ENCODE measurements around the gene UBL3.

The UBL3 gene

DNA sequence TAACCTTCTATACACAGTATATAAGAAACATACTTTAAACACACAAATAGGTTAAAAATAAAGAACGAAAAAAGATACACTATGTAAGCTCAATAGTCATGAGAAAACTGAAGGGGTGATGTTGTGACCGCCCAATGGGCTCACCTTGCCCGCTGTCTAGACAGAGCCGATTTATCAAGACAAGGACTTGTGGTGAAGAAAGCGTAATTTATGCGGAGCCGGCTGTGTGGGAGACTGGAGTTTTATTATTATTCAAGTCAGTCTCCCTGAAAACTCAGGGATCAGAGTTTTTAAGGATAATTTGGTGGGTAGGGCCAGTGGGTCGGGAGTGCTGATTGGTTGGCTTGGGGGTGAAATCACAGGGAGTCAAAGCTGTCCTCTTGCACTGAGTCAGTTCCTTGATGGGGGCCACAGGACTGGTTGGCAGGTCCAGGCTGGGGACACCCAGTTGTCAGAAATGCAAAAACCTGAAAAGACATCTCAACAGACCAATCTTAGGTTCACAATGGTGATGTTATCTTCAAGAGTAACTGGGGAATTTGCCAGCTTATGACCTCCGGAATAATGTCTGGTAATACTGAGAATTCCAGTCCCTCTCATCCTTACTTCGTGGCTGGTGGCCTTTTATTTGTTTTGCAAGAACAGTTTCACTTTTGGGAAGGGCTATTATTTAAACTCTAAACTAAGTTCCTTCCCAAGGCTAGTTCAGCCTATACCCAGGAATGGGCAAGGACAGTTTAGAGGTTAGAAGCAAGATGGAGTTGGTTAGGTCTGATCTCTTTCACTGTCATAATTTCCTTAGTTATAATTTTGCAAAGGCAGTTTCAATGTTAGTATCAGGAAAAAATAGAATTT lies 96.6 kb downstream of the UBL3 start:
- DNase-seq = no peak

- DNase-seq = no peak
Measured at GRCh38 chr13:29752175-29752574, 98.2 kb downstream of the UBL3 start.

DNA sequence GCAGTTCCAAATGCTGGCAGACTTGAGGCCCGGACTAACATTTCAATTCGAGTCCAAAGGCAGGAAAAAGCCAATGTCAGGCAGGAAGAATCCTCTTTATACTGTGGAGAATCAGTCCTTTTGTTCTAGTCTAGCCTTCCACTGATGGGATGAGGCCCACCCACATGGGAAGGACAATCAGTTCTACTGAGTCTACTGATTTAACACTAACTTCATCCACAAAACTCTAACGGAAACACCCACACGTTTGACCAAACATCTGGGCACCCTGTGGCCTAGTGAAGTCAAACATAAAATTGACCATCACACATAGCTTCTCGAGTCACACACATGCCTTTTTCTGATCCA lies 100.3 kb downstream of the UBL3 start:
- no peak for DNase-seq

GRCh38 chr13:29749401-29750182 lies 100.8 kb downstream of the UBL3 start:
- DNase-seq = peak; percentile 76

- no peak for DNase-seq
Measured at GRCh38 chr13:29748097-29748496, 102.3 kb downstream of the UBL3 start.

GRCh38 chr13:29746148-29746677 lies 104.2 kb downstream of the UBL3 start:
- peak; percentile 5 for DNase-seq

DNA sequence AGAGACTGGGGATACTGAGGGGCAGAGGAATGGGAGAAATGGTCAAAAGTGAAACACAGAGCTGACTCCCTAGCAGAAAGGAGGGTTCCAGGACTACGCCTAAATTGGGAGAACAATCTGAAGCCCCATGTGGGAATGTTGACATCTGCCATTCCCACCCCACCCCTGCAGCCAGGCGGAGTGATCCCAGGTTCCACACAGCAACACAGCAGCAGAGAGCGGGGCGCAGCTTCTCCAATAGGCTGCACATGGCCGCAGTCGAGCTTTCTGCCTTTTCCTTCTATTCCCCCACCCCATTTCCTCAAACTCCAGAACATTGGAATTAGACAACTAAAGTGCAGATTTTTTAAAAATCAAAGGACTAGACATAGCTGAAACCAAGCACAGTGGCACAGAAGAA lies 104.7 kb downstream of the UBL3 start:
- no peak for DNase-seq

- peak; percentile 78 for DNase-seq
Measured at GRCh38 chr13:29743201-29743786, 107.1 kb downstream of the UBL3 start.

GRCh38 chr13:29740961-29741360 lies 109.5 kb downstream of the UBL3 start:
- DNase-seq = no peak

DNA sequence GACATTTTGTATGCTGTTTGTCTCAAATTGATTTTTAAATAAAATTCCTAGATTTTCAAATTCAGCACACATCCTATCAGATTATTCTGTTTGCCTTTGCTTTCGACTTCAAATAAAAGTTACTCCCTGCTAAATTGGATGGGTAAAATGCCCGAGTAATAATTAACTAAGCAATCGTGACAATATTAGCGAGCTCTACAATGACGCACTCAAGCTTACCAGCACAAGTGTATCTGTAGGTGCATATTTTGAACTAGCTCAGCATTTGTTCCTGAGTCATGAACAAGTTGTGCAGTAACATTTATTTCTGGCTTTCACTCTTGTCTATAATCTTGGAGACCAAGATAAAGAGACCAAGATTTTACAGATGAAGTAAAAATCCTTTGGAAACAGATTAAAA lies 113.4 kb downstream of the UBL3 start:
- no peak for DNase-seq

GRCh38 chr13:29733147-29733611 lies 117.2 kb downstream of the UBL3 start:
- DNase-seq = peak; percentile 13

GRCh38 chr13:29730253-29730652 lies 120.2 kb downstream of the UBL3 start:
- DNase-seq = no peak

DNA sequence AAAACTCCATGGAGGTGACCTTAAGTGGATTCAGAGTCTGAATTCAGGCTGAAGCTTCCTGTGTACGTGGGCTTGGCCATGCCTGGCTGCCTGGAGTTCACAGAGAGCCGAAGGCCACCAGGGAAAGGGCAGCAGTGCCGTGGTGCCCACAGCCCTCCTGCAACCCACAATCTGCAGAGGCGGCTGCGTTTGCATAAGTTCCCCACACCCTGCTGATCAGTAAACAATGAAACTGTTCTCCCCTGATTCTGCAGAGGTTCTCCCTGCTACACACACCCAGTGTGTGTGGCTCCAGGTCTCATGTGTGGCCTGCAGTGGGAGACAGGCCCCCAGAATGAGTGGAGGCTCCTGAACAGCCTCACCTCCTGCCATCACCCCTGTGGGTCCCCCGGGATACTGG lies 128.0 kb downstream of the UBL3 start:
- peak; percentile 12 for DNase-seq

DNA sequence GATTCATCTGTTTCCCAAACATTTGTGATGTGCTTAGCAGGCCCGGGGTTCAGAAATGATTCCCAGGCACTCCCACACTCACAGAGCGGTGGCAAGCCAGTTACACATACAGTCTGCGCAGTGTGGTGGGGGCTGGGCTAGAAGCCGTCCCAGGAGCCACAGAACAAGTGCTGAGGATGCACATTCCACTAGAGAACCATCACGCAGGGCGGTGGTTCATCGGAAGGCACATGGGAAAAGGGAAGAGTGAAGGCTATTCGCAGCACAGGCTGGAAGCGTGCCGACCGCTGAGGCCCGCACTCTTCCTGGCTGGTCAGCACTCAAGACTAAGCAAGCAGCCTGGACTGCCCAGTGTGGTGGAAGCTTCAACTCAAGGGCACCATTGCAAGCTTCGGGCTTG lies 128.7 kb downstream of the UBL3 start:
- no peak for DNase-seq

DNA sequence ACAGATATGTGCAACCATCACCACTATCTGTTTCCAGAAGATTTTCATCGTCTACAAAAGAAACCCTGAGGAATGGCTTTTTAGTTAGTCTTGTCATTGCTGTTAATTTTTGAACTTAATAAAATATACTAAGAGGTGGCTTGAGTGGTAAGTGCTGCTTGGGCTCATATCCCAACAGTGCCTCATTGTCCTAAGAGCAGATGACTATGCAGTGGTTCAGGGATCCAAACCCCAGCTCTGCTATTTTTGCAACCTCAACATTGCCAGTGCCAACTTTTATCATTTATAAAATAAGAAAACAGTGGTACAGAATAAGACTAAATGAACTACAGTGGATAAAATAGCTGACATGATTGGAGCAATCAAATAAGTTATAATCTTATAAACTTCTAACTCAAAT lies 131.7 kb downstream of the UBL3 start:
- no peak for DNase-seq

DNA sequence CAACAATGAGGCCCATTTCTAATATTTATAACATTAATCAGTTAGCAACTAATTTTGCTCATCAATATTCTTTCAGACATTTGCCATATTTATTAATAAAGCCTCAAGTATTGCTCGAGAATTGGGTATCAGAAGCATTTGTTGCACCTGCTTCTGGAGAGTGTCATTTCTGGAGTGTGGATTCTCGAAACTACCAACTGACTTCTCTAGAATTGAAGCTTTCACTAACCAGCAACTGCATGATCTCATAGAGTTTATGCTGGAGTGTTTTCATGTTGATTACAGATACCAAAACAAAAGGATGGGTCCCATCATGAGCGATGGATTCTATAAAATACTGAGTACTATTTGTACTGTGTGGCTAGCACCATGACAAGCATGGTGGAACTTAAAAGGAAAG lies 133.9 kb downstream of the UBL3 start:
- no peak for DNase-seq
